HepG2 (cell line): ENCODE measurements around the gene TMEM62.

Source experiments
- DPF2 ChIP-seq: sonication (generic); formaldehyde crosslinking; IDR thresholded peaks from 2 replicates; pipeline ENCODE4 v1.4.0; 2020; ENCODE audit warnings: mild to moderate bottlenecking, low read depth, missing genetic modification reagents, borderline replicate concordance
- EZH2 ChIP-seq: conservative IDR thresholded peaks from 2 replicates; pipeline ENCODE4 v1.6.1; 2012; ENCODE audit warnings: mild to moderate bottlenecking, low read depth, low read length, moderate library complexity
- HDAC2 ChIP-seq: sonication (generic); formaldehyde crosslinking; IDR thresholded peaks from 2 replicates; pipeline ENCODE4 v1.4.0; 2020; ENCODE audit warnings: missing genetic modification reagents
- JUNB ChIP-seq: sonication (generic); formaldehyde crosslinking; IDR thresholded peaks from 2 replicates; pipeline ENCODE4 v1.8.0; 2022; ENCODE audit warnings: missing genetic modification reagents, mild to moderate bottlenecking, borderline replicate concordance
- KDM6A ChIP-seq: IDR thresholded peaks from 2 replicates; pipeline ENCODE4 v1.6.1; 2016; ENCODE audit warnings: low read depth
- LBX2 ChIP-seq: sonication (generic); formaldehyde crosslinking; IDR thresholded peaks from 2 replicates; pipeline ENCODE4 v1.5.0; 2020; ENCODE audit warnings: missing genetic modification reagents, mild to moderate bottlenecking, borderline replicate concordance
- NFATC3 ChIP-seq: sonication (generic); formaldehyde crosslinking; IDR thresholded peaks from 2 replicates; pipeline ENCODE4 v1.5.1; 2020; ENCODE audit warnings: mild to moderate bottlenecking, missing genetic modification reagents
- POLR2A ChIP-seq, 2 experiments: IDR thresholded peaks; 2 replicates each; pipeline ENCODE4 v1.6.1; 2011; ENCODE audit warnings: low read depth in 2 of 2, low read length in 2 of 2, mild to moderate bottlenecking in 1 of 2, moderate library complexity in 1 of 2; ENCODE audit not compliant: insufficient read depth in 1 of 2
- RORA ChIP-seq: sonication (generic); formaldehyde crosslinking; IDR thresholded peaks from 2 replicates; pipeline ENCODE4 v1.5.0; 2020; ENCODE audit warnings: mild to moderate bottlenecking, missing genetic modification reagents, moderate library complexity
- ZFX ChIP-seq: sonication (generic); formaldehyde crosslinking; IDR thresholded peaks from 2 replicates; pipeline ENCODE4 v1.4.0; 2020; ENCODE audit warnings: mild to moderate bottlenecking, low read depth, missing genetic modification reagents, moderate library complexity
- ZKSCAN5 ChIP-seq: sonication (generic); formaldehyde crosslinking; IDR thresholded peaks from 2 replicates; pipeline ENCODE4 v1.5.1; 2020; ENCODE audit warnings: mild to moderate bottlenecking, missing genetic modification reagents
- ZZZ3 ChIP-seq: sonication (generic); formaldehyde crosslinking; IDR thresholded peaks from 2 replicates; pipeline ENCODE4 v1.4.0; 2020; ENCODE audit warnings: missing genetic modification reagents, mild to moderate bottlenecking, borderline replicate concordance

DNA sequence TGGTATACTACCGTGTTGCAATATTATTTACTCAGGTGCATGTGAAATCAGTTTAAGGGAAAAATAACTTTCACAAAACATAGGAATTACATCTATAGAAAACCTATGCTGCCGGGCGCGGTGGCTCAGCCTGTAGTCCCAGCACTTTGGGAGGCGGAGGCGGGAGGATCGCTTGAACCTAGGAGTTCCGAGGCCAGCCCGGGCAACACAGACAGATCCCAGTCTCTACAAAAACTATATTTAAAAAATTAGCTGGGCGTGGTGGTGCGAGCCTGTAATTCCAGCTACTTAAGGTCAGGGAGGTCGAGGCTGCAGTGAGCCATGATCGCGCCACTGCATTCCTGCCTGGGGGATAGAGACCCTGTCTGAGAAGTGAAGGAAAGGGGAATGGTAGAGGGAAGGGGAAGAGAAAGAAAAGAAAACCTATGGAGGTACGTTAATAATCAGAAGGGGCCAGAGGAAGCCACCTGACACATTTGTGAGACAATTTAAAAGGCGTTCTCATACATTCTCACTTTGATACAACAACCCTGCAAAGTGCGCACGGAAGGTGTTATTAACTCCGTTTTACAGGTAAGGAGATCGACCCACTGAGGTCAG, 456 bp upstream of the TMEM62 start:
- TF ChIP-seq NFATC3 (CRISPR knock-in tag) (no peak), DPF2 (CRISPR knock-in tag) (no peak), LBX2 (no peak), JUNB (CRISPR knock-in tag) (no peak), ZKSCAN5 (CRISPR knock-in tag) (no peak), POLR2A (IDR thresholded peaks at IDR 0.05; ENCODE audit: insufficient read depth in 1 of 2, low read depth in 2 of 2, low read length in 2 of 2) (no peak), RORA (CRISPR knock-in tag) (no peak), KDM6A (CRISPR knock-in tag) (no peak), EZH2 (no peak), ZFX (CRISPR knock-in tag) (no peak), HDAC2 (CRISPR knock-in tag) (no peak), ZZZ3 (CRISPR knock-in tag) (no peak)
